ENCODE results near the gene ZFP2.
A peak's percentile ranks its signal among the peaks of the same experiment; 100 is the strongest.
"Not testable (repeated sequence)": the region's sequence is repeated elsewhere in the genome, so short reads cannot be mapped to it uniquely, and the experiment has no call there.

The ZFP2 gene

DNA sequence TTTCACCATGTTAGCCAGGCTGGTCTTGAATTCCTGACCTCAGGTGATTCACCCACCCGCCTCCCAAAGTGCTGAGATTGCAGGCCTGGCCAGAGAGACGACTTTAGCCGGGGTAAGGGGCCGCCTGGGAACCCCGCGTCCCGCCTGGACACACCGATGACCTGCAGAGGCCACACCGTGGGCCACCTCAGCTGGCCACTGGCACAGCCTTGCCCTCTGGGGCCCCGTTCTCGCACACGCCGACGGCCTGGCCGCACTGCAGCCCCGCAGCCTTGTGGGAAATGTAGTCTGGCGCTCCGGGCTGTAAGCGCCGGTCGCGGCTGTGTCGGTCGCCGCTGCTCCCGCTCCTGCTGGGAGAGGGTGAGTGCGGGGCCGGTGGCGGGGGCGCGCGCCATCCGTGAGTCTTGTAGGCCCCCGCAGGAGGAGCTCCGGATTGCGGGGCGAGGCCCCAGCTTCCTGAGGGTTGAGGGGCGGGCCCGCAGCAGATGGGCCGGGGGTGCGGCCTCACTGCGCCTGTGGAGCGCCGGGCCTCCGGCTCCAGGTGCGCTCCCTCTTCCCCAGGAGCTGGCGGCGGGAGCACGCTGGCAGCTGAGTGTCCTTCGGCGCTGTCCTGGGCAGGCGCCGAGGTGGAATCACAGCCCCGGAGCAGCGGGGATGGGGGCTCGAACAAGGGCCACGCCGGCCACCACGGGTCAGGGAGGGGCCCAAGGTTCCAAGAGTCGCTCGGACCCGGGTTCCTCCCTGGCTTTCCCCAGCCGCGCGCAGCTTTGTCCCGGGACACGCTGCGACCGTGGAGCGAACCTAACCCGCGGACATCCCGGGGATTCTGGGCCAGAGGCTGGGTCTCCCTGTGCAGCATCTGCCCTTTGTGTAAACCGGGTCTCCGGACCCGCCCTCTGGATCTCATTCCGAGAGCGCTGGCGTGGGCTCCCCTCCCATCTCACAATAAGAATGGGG is at the start of gene ZFP2:
ZFP2 (plus strand) TSS at position 299 of the 957 bp plus-strand sequence. CDS start 35,401 bp downstream, outside the sequence.
- no peaks in the 10 kb centered on the region for H3K4me1 ChIP-seq (ENCODE audit: control insufficient read depth in 1 of 2, insufficient read depth in 2 of 2, low read length in 2 of 2)
- no peaks in the 10 kb centered on the region for H3K36me3 ChIP-seq (ENCODE audit: control insufficient read depth in 1 of 2, insufficient read depth in 2 of 2, low read length in 2 of 2)
- H3K27ac ChIP-seq (ENCODE audit: low read length): no peak within 1 kb of the TSS
- no peaks in the 10 kb centered on the region for H3K27me3 ChIP-seq (ENCODE audit: low read depth, low read length)
- peak within 1 kb of the TSS; percentile 63 to 66 for H3K4me3 ChIP-seq (ENCODE audit: low read depth in 1 of 2, low read length in 2 of 2)
- peaks cover 0 to 2% of the 10 kb centered on the region in 2 donors for H3K9me3 ChIP-seq (ENCODE audit: control insufficient read depth in 1 of 2, low read length in 2 of 2)

DNA sequence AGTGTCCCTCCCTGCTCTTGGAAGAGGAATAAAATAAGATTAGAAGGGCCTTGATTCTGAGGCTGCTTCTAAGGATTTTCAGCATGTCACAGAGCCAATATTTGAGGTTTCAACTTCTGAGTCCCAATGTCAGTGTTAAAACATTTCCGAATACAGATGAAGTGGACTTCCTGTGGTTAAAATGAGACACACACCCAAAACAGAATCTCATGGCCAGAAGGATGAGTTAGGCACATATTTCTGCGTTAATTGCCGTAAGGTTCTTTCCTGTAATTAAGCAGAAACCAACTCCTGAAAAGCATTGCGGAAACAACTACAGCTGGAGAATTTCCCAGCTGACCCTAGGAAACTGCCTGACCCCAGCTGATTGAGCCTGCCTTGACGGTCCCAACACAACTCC is 46.4 kb upstream of the ZFP2 start:
- Histone ChIP-seq H3K27me3 (ENCODE audit: low read depth, low read length) (no peaks in the 10 kb centered on the region), H3K27ac (ENCODE audit: low read length) (no peak overlapping the region), H3K9me3 (ENCODE audit: control insufficient read depth in 1 of 2, low read length in 2 of 2) (no peaks in the 10 kb centered on the region), H3K4me1 (ENCODE audit: control insufficient read depth in 1 of 2, insufficient read depth in 2 of 2, low read length in 2 of 2) (no peaks in the 10 kb centered on the region), H3K4me3 (ENCODE audit: low read depth in 1 of 2, low read length in 2 of 2) (no peak overlapping the region), H3K36me3 (ENCODE audit: control insufficient read depth in 1 of 2, insufficient read depth in 2 of 2, low read length in 2 of 2) (no peaks in the 10 kb centered on the region)

DNA sequence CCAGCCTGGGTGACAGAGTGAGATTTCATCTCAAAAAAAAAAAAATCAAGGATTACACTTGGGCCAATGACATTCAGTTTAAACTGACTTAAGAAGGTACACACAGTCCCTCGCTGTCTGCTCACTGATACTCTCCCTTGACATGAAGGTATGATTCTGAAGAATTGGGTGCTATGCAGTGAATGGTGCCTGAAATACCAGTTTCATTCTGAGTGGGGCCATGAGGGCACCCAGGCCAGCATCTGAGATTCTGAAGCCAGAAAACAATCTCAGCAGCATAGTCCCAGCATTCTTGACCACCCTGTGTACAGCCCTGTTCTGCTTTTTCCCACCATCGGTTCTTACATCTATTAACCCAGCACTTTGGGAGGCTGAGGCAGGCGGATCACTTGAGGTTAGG is 43.8 kb upstream of the ZFP2 start:
- Histone ChIP-seq H3K36me3 (ENCODE audit: control insufficient read depth in 1 of 2, insufficient read depth in 2 of 2, low read length in 2 of 2) (no peaks in the 10 kb centered on the region), H3K4me3 (ENCODE audit: low read depth in 1 of 2, low read length in 2 of 2) (no peak overlapping the region), H3K27me3 (ENCODE audit: low read depth, low read length) (no peaks in the 10 kb centered on the region), H3K9me3 (ENCODE audit: control insufficient read depth in 1 of 2, low read length in 2 of 2) (no peaks in the 10 kb centered on the region), H3K27ac (ENCODE audit: low read length) (no peak overlapping the region), H3K4me1 (ENCODE audit: control insufficient read depth in 1 of 2, insufficient read depth in 2 of 2, low read length in 2 of 2) (no peaks in the 10 kb centered on the region)

DNA sequence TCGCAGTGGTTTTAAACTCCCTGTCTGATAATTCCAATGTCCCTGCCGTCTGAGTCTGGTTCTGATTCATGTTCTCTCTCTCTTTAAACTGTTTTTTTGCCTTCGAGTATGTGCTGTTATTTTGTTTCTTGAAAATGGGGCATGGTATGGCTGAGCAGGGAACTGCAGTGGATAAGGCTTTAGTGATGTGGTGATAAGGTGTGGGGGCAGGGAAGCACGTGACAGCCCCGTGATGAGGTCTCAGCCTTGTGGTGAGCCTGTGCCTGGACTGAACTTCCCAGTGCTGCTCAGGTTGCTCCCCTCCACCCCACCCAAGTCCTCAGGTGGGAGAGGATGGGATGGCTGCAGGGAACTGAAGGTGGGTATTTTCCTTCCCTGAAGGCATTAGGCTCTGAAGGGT is 41.4 kb upstream of the ZFP2 start:
- H3K27me3 ChIP-seq (ENCODE audit: low read depth, low read length): no peaks in the 10 kb centered on the region
- no peaks in the 10 kb centered on the region for H3K4me1 ChIP-seq (ENCODE audit: control insufficient read depth in 1 of 2, insufficient read depth in 2 of 2, low read length in 2 of 2)
- no peak overlapping the region for H3K27ac ChIP-seq (ENCODE audit: low read length)
- H3K36me3 ChIP-seq (ENCODE audit: control insufficient read depth in 1 of 2, insufficient read depth in 2 of 2, low read length in 2 of 2): no peaks in the 10 kb centered on the region
- H3K4me3 ChIP-seq (ENCODE audit: low read depth in 1 of 2, low read length in 2 of 2): no peak overlapping the region
- no peaks in the 10 kb centered on the region for H3K9me3 ChIP-seq (ENCODE audit: control insufficient read depth in 1 of 2, low read length in 2 of 2)

DNA sequence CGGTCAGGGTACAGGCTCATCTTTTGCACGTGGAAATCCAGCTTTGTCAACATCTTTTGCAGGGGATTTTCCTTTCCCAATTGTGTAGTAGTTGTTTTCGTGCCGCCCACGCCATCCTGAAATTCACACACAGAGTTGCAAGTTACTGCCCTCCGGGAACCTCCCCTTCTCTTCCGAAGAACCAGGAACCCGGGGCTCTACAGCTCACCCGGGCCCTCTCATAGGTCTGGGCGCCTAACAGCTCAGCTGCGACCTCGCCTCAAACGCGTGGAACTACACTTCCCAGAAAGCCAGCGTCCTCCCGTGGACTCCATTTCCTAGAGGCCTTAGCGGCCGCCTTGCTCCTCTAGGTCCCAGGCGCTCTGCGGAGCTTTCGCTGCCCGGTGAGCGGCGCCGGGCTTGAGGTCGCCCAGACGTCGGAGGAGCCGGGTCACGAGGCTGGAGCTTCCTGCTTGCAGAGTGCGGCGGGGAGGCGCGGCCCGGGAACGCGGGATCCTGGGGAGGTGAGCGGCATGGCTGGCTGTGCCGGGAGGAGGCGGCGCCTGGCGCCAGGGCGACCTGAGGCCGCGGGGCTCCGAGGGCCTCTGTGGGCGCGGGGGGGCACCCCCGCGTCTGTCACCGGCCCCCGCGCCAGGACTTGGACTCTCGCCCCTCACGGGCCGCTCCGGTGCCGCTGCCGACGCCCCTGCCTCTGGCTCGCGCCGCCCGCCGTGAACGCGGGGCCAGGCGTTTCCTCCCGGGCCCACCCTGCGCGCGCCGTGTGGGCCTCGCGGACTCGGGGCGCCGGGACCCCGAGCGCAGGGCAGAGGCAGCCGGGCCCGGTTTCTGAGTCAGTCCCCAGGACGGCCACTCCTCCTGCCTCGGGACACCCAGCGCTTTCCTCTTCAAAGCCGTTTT is 35.8 kb upstream of the ZFP2 start, which contains the start of gene ZNF354B:
ZNF354B (plus strand) TSS at position 329 of the 897 bp plus-strand sequence. CDS start 1,095 bp downstream, outside the sequence.
- no peak within 1 kb of the TSS for H3K27ac ChIP-seq (ENCODE audit: low read length)
- H3K9me3 ChIP-seq (ENCODE audit: control insufficient read depth in 1 of 2, low read length in 2 of 2): no peaks in the 10 kb centered on the region
- peaks cover 0 to 10% of the 10 kb centered on the region in 2 donors for H3K4me1 ChIP-seq (ENCODE audit: control insufficient read depth in 1 of 2, insufficient read depth in 2 of 2, low read length in 2 of 2)
- no peaks in the 10 kb centered on the region for H3K27me3 ChIP-seq (ENCODE audit: low read depth, low read length)
- peak within 1 kb of the TSS; percentile 52 to 79 for H3K4me3 ChIP-seq (ENCODE audit: low read depth in 1 of 2, low read length in 2 of 2)
- peaks cover 0 to 15% of the 10 kb centered on the region in 2 donors for H3K36me3 ChIP-seq (ENCODE audit: control insufficient read depth in 1 of 2, insufficient read depth in 2 of 2, low read length in 2 of 2)

DNA sequence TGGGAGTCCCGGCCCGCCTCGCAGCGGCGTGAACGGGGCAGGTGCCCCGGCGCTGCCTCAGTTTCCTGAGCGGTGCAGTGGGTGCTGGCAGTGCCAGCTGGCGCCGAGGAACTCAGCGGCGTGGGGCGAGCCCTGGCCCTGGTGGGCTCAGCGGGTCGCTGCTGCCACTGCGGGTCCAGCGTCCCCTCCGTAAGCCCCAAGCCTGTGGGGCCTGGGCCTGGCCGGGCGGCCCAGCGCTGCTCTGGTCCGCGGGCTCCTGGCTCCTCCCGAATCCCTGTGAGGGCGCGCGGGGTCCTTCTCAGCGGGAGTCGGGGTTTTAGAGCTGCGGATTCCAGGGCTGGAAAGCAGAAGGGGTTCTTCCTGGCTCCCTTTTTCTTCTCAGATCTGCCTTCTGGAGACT is 35.1 kb upstream of the ZFP2 start:
- H3K27me3 ChIP-seq (ENCODE audit: low read depth, low read length); H3K9me3 ChIP-seq (ENCODE audit: control insufficient read depth in 1 of 2, low read length in 2 of 2); H3K27ac ChIP-seq (ENCODE audit: low read length): not testable (repeated sequence)
- peaks cover 4 to 22% of the 10 kb centered on the region in 2 donors for H3K36me3 ChIP-seq (ENCODE audit: control insufficient read depth in 1 of 2, insufficient read depth in 2 of 2, low read length in 2 of 2)
- peak overlapping the region in 1 of 2 donors; percentile 79 for H3K4me3 ChIP-seq (ENCODE audit: low read depth in 1 of 2, low read length in 2 of 2)
- H3K4me1 ChIP-seq (ENCODE audit: control insufficient read depth in 1 of 2, insufficient read depth in 2 of 2, low read length in 2 of 2): peaks cover 0 to 10% of the 10 kb centered on the region in 2 donors

DNA sequence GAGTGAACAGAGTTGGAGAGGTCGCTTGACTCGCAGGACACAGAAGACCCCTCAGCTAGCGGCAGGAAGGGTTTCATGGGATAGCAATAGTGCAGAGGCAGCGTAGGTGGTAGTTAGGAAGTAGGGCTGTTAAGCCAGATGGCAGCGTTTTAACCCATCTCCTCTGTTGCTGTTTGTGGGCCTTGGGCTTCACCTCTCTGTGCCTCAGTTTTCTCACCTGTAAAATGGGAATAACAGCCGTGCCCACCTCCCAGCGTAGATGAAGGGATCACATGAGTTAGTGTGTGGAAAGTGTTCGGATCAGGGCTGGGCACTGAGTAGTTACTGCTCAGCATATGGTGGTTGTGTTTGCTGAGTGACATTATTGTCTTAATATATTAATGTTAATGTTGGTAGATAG is 34.1 kb upstream of the ZFP2 start:
- H3K4me1 ChIP-seq (ENCODE audit: control insufficient read depth in 1 of 2, insufficient read depth in 2 of 2, low read length in 2 of 2): peaks cover 0 to 10% of the 10 kb centered on the region in 2 donors
- H3K9me3 ChIP-seq (ENCODE audit: control insufficient read depth in 1 of 2, low read length in 2 of 2): no peaks in the 10 kb centered on the region
- H3K4me3 ChIP-seq (ENCODE audit: low read depth in 1 of 2, low read length in 2 of 2): peak overlapping the region in 1 of 2 donors; percentile 4

DNA sequence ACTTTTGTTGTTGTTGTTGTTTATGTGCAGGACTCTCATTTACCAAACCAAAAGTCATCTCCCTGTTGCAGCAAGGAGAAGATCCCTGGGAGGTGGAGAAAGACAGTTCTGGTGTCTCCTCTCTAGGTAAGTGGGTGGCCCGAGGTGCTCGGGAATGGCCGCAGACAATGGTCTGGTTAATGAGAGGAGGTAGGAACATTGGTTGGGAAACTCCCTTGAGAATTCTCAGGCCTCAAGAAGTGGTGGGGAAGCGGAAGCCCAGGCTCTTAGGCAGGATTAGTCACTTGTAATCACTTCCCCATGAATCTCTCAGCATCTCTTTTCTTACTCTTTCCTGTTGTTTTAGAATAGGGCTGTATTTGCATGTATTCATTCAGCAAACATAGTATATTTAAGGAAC is 28.8 kb upstream of the ZFP2 start:
- Histone ChIP-seq H3K4me1 (ENCODE audit: control insufficient read depth in 1 of 2, insufficient read depth in 2 of 2, low read length in 2 of 2) (peaks cover 0 to 2% of the 10 kb centered on the region in 2 donors), H3K9me3 (ENCODE audit: control insufficient read depth in 1 of 2, low read length in 2 of 2) (peaks cover 0 to 2% of the 10 kb centered on the region in 2 donors), H3K27ac (ENCODE audit: low read length) (no peak overlapping the region), H3K27me3 (ENCODE audit: low read depth, low read length) (no peaks in the 10 kb centered on the region), H3K36me3 (ENCODE audit: control insufficient read depth in 1 of 2, insufficient read depth in 2 of 2, low read length in 2 of 2) (peaks cover 36 to 72% of the 10 kb centered on the region in 2 donors), H3K4me3 (ENCODE audit: low read depth in 1 of 2, low read length in 2 of 2) (no peak overlapping the region)

More for the DNA sequence above, 34.1 kb upstream of the ZFP2 start:
- Histone ChIP-seq H3K27ac (ENCODE audit: low read length) (no peak overlapping the region), H3K36me3 (ENCODE audit: control insufficient read depth in 1 of 2, insufficient read depth in 2 of 2, low read length in 2 of 2) (peaks cover 13 to 33% of the 10 kb centered on the region in 2 donors), H3K27me3 (ENCODE audit: low read depth, low read length) (no peaks in the 10 kb centered on the region)

DNA sequence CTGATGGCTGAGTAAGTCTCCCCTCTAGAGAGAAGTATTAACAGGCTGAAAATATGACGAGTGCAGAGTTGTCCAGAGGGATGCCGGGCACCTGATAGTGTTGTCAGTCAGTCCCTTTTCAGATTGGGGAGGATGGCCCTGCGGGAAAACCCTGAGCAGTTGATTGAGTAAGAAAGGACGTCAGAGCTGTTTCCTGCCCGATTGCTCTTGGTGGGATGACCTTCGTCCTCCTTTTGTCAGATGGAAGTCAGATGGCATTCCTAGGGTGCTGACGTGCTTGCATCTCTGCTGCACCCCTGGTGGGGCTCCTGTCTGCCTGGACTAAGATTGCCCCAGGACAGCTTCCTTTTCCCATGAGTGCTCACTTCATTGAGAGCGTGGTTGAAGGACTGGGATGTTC is 26.1 kb upstream of the ZFP2 start:
- Histone ChIP-seq H3K4me1 (ENCODE audit: control insufficient read depth in 1 of 2, insufficient read depth in 2 of 2, low read length in 2 of 2) (no peaks in the 10 kb centered on the region), H3K4me3 (ENCODE audit: low read depth in 1 of 2, low read length in 2 of 2) (no peak overlapping the region), H3K9me3 (ENCODE audit: control insufficient read depth in 1 of 2, low read length in 2 of 2) (peaks cover 16 to 19% of the 10 kb centered on the region in 2 donors), H3K36me3 (ENCODE audit: control insufficient read depth in 1 of 2, insufficient read depth in 2 of 2, low read length in 2 of 2) (peaks cover 42 to 79% of the 10 kb centered on the region in 2 donors), H3K27ac (ENCODE audit: low read length) (no peak overlapping the region), H3K27me3 (ENCODE audit: low read depth, low read length) (no peaks in the 10 kb centered on the region)

DNA sequence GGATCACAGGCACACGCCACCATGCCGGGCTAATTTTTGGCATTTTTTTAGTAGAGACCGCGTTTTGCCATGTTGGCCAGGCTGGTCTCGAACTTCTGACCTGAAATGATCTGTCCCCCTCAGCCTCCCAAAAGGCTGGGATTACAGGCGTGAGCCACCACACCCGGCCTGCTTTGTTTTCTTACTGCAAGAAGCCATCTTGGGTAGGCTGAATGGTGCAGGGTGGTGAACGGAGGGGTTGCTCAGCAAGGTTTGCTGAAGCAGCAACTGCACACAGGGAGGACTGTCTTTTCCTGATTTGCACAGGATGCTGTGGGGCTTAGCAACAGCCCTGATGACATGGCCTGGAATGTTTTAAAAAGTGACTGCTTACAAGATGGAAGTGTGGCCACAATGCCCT is 25.3 kb upstream of the ZFP2 start:
- H3K9me3 ChIP-seq (ENCODE audit: control insufficient read depth in 1 of 2, low read length in 2 of 2): peaks cover 24 to 26% of the 10 kb centered on the region in 2 donors
- H3K27me3 ChIP-seq (ENCODE audit: low read depth, low read length): no peaks in the 10 kb centered on the region
- H3K4me3 ChIP-seq (ENCODE audit: low read depth in 1 of 2, low read length in 2 of 2): no peak overlapping the region
- peaks cover 49 to 80% of the 10 kb centered on the region in 2 donors for H3K36me3 ChIP-seq (ENCODE audit: control insufficient read depth in 1 of 2, insufficient read depth in 2 of 2, low read length in 2 of 2)
- no peak overlapping the region for H3K27ac ChIP-seq (ENCODE audit: low read length)
- no peaks in the 10 kb centered on the region for H3K4me1 ChIP-seq (ENCODE audit: control insufficient read depth in 1 of 2, insufficient read depth in 2 of 2, low read length in 2 of 2)

DNA sequence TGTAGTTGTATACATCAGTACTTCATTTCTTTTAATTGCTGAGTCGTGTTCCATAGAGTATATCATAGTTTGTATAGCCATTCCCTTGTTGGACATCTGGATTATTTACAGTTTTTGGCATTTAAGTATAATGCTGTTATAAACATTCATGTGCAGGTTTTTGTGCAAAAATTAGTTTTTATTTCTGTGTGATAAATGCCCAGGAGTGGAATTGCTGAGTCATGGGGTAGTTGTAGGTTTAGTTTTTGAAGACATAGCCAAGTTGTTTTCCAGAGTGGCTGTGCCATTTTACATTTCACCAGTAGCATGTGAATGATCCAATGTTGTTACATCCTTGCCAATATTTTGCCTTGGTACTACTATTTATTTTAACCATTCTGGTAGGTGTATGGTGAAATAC is 23.4 kb upstream of the ZFP2 start:
- Histone ChIP-seq H3K36me3 (ENCODE audit: control insufficient read depth in 1 of 2, insufficient read depth in 2 of 2, low read length in 2 of 2) (peaks cover 36 to 80% of the 10 kb centered on the region in 2 donors), H3K4me3 (ENCODE audit: low read depth in 1 of 2, low read length in 2 of 2) (no peak overlapping the region), H3K27ac (ENCODE audit: low read length) (no peak overlapping the region), H3K4me1 (ENCODE audit: control insufficient read depth in 1 of 2, insufficient read depth in 2 of 2, low read length in 2 of 2) (no peaks in the 10 kb centered on the region), H3K9me3 (ENCODE audit: control insufficient read depth in 1 of 2, low read length in 2 of 2) (peaks cover 29 to 40% of the 10 kb centered on the region in 2 donors), H3K27me3 (ENCODE audit: low read depth, low read length) (no peaks in the 10 kb centered on the region)

Measured in muscle layer of duodenum (tissue), 2 donors.